ENCODE results near the gene UBXN10. TPM values are rescaled to one million over a fixed set of nuclear protein-coding genes. Genes with fewer than 3 reads are reported as not detected.

The UBXN10 gene
- total and polyA plus RNA-seq, 2 of the 8 experiments (the other 6 are each of a cell fraction or from before 2014, with no cell fraction given) = 0.43 to 0.68 TPM

DNA sequence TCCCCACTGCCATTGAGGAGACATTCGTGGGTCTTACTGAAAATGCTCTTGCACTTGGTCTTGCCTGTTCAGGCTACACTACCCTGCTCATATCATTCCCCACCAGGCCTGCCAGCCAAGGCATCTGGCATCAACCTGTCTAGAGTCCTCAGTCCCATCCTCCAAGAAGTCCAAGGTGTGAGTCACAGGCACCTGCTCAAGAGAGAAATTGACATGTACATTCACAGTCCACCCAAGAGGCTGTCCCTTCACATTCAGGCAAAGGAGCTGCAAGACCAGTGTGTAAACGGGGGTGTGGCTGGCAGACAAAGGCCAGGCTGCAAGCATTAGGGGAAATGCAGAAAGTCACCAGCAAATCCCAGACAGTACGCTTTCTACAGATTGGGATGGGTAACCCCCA is 13.5 kb downstream of the UBXN10 start (continued):
- TF ChIP-seq CHD7 (IDR thresholded peaks at IDR 0.05; ENCODE audit: insufficient replicate concordance, low read length) (no peak), NANOG (IDR thresholded peaks at IDR 0.05; ENCODE audit: insufficient read depth, low read depth, low read length, poor library complexity, severe bottlenecking) (no peak), YY1 (IDR thresholded peaks at IDR 0.05; ENCODE audit: low read depth, low read length) (no peak), HDAC6 (IDR thresholded peaks at IDR 0.05; ENCODE audit: low read depth, low read length) (no peak), TEAD4 (IDR thresholded peaks at IDR 0.05; ENCODE audit: low read depth, low read length) (no peak), RNF2 (IDR thresholded peaks at IDR 0.05; ENCODE audit: borderline replicate concordance, low read depth, low read length, missing control alignments, poor library complexity, severe bottlenecking) (no peak), SIN3A (conservative IDR thresholded peaks at IDR 0.05 in 1 of 2, IDR thresholded peaks at IDR 0.05 in 1 of 2; ENCODE audit: low read depth in 1 of 2, low read length in 2 of 2) (no peak), JUN (IDR thresholded peaks at IDR 0.05; ENCODE audit: low read depth, low read length) (no peak)
- TF ChIP-seq, protein P1, sequence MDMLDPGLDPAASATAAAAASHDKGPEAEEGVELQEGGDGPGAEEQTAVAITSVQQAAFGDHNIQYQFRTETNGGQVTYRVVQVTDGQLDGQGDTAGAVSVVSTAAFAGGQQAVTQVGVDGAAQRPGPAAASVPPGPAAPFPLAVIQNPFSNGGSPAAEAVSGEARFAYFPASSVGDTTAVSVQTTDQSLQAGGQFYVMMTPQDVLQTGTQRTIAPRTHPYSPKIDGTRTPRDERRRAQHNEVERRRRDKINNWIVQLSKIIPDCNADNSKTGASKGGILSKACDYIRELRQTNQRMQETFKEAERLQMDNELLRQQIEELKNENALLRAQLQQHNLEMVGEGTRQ (IDR thresholded peaks at IDR 0.05; ENCODE audit: low read length) = no peak
